VCaP (cell line): Measurements from ENCODE around the gene SHC2.

Source experiments
- H3K27ac ChIP-seq: fragments of 450-650 bp; 2 replicates; pipeline ENCODE4 v1.5.1; 2017
- CTCF ChIP-seq: fragments of 450-650 bp; conservative IDR thresholded peaks from 2 replicates; pipeline ENCODE4 v1.5.1; 2017; ENCODE audit warnings: mild to moderate bottlenecking, moderate library complexity

SHC2 gene

GRCh38 chr19:406971-407510, 53.8 kb downstream of the SHC2 start:
- no peak for TF ChIP-seq CTCF
- H3K27ac ChIP-seq, result no peak overlapping the region

DNA sequence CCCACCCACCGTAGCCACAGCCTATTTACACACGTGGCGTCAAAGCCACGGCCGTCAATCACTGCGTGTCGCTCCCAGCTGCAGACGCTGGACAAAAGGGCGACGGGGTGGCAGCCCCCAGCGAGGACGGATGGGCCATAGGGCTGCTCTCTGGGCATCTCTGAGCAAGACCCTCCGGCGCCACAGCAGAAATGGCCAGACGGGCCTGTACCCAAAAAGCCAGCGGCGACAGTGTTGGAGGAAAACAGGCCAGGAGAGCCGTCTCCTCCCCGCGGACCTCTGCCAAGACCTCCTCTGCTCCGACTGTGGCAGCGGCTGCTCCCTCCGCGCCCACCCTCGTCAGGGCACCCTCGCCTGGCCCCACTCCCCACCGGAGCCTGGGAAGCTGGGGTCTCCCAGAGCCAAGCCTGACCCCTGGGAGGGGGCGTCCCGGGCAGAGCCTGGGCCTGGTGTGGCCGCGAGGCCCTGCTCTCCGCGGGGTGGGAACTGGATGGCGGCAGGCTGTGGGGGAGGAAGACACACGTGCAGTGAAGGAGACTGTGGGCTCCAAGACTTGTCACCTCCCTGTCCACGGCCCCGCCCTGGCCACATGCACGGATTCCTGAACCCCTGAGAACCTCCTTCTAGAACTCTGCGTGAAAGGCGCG, 54.6 kb downstream of the SHC2 start:
- TF ChIP-seq CTCF, result no peak
- no peak overlapping the region for H3K27ac ChIP-seq

GRCh38 chr19:405121-405965, 55.5 kb downstream of the SHC2 start:
- peak overlapping the region; percentile 22 for H3K27ac ChIP-seq
- TF ChIP-seq CTCF, result no peak

DNA sequence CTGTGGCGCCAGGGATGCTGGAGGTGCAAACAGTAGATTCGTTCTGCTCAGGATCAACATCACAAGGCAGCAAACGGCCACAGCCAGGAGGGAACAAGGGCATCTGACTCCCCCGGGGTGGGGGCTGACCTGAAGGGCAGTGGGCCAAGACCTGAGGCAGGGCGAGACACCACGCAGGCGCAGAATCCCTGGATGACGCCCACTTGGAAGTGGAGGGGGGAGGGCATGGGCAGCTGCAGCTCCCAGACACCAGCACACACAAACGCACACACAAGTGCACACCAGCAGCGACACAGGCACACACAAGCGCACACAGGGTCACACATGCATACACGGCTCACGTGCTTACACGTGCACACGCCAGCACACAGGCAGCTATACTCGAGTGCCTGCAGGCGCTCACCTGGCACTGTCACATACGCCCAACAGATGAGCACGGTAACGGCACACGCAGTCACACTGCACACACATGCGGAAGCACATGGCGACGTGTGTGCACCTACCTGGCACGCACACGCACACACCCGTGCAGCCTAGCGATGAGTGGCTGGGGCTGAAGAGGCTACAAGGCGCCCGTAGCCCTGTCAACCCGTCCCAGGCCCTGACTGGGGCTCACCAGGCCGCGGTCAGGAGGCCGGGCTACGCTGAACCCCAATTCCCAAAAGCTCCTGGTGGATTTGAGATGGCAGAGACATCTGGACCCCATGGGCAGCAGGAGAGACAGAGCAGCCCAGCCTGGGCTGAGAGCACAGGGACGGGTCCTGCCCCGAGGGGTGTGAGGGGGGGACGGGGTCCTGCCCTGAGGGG, 57.4 kb downstream of the SHC2 start:
- no peak overlapping the region for H3K27ac ChIP-seq

DNA sequence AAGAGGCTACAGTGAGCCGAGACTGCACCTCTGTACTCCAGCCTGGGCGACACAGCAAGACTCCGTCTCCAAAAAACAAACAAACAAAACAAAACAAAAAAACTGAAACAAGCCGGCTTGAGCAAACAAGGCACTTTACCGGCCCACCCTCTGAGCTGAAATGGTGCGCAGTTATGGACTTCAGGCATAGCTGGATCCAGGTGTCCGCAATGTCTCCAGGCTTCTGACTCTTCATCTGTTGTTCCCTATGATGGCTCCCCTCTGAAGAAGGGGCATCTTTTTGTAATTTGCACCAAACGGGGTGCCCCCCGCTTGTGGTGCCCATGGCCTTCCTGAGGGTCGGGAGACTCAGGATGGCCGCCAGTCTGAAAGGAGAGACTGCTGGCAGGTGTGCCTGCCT, 58.0 kb downstream of the SHC2 start:
- H3K27ac ChIP-seq, result no peak overlapping the region
- TF ChIP-seq CTCF, result no peak

More for the DNA sequence above, 57.4 kb downstream of the SHC2 start:
- TF ChIP-seq CTCF, result no peak

GRCh38 chr19:401866-402511, 58.8 kb downstream of the SHC2 start:
- no peak for TF ChIP-seq CTCF
- H3K27ac ChIP-seq, result no peak overlapping the region
